Stimulated activated CD4-positive, alpha-beta T cell treated with anti-CD3 and anti-CD28 coated beads, Interleukin-4, amount 100 ng/mL, for 48 hours (primary cell): ENCODE measurements around the gene FSTL4.

Experiments
- DNase-seq, 2 donors: peaks; one replicate each; pipeline ENCODE4 v3.0.0-alpha.2; 2020; ENCODE audit warnings: low read depth in 2 of 2

The FSTL4 gene

DNA sequence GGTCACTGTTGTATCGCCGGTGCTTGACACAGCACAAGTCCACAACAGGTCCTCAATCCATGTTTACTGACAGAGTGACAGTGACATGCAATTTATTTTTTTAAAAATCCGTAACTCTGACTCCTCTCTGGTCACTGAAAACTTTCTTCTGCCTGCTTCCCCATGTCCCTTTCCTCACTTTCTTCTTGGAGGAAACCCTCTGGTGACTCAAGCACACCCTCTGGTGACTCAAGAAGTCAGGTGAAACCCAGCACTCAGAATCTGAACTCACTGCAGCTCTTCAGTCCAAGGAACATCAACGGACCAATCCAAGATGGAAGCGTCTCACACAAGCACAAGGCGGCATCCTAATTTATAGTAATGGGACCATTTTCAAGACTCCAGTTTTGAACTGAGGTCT is 245.9 kb downstream of the FSTL4 start:
- no peak for DNase-seq

- no peak for DNase-seq
Measured at GRCh38 chr5:133365738-133366137, 246.6 kb downstream of the FSTL4 start.

DNA sequence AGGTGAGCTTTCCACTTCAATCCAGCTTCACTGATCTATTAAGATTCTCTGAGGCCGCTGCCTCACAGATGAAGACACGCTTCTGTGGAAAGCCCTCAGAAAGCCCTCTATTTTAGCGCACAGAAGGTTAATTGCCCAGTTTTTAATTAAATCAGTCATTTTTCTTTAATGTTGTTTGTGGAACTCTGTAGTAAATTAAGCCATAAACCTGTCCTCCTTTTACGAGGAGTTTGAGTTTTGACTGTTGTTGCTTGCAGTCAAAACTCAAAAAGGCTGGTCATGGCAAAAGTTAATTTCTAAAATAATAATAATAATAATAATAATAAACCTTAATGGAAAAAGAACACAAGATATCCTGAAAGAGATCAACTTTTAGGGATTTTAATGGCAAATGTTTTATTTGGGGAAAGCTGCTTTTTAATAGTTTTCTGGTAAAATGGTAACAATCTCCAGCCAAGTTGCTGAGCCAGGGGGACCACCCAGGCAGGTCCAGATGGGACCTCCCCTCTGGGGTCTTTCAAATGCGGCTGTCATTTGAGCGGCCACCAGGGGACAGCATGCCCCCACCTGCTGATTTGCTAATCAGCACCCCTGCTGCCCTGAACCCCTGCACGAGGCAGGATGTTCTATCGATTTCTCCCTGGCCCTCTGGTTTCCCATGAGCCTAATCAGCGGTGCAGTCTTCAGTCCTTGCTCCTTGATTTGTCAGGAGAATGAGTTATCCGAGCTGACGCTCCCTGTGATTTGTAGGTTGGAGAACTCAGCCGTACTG is 247.2 kb downstream of the FSTL4 start:
- no peak for DNase-seq

- DNase-seq, result no peak
Measured at GRCh38 chr5:133363807-133364587, 248.3 kb downstream of the FSTL4 start.

- DNase-seq, result no peak
Measured at GRCh38 chr5:133362438-133362837, 249.9 kb downstream of the FSTL4 start.

DNA sequence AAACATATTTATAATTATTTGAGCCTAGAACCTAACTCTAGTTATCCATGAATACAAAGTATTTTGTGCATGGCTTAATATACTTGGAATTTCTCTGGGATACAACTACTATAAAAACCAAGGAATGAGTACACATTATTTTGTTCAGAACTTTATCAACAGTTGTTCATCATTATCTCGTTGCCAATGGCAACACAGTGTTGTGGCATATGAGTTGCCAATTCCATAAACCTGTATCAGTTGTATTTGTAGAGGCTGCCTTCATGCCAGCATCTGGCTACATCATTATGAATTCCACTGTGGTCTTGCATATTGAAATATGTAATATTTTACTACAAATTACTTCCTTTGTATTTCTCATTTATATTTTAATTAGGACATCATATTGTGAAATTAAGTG is 250.4 kb downstream of the FSTL4 start:
- no peak for DNase-seq

GRCh38 chr5:133360693-133361472 is 251.5 kb downstream of the FSTL4 start:
- DNase-seq, result no peak

DNA sequence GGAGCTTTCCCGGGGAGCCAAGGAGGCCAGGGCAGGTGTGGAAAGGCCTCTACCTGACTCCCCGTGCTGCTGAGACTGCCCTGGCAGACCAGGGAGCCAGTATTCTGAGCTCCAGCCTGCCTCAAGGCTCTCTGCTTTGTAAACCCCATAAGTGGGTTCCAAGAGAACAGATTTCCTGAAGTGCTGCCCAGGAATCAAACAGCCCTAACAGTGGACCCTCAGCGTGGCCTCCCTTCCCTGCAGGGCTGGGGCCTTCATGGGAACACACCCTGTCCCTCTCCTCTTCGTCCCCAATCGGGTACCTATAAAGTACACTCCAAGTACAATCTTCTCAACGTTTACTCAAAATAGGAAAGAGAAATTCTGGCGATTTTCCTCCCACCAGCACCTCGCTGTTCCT is 252.5 kb downstream of the FSTL4 start:
- no peak for DNase-seq

DNA sequence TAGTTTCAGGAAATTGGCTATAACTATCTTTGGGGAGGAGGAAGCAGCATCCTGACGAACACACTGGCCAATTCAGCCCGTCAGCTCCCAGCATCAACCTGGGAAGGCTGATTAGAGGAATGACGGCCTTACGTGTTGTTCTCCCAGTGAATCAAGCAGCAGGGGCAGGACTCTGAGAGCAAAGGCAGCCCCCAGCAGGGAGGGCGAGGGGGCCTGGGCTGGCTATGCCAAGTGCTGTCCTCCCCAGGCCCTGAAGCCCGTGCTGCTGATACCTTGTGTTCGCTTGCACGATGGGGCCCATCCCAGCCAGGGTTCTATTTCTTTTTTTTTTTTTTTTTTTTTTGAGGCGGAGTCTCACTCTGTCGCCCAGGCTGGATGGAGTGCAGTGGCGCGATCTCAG is 254.1 kb downstream of the FSTL4 start:
- no peak for DNase-seq

DNA sequence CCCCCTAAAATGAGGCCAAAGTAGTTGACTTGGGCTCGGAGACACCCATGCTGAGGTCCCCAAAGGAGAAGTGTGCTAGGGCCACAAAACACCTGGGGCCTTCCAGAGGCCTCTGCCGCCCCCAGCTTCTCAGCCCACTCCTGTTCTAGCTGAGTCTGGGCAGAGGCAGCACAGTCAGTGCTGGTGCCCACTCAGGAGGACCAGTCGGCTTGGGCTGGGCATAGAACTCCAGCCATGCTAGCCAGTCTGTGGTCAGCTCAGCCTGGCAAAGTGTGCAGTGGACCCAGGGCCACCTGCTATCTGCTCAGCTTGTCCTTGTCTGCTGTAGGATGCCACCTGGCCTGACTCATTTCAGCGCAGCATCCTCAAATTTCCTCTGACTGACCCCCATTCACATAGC is 254.6 kb downstream of the FSTL4 start:
- no peak for DNase-seq

GRCh38 chr5:133356984-133357421 is 255.3 kb downstream of the FSTL4 start:
- DNase-seq, result no peak

DNA sequence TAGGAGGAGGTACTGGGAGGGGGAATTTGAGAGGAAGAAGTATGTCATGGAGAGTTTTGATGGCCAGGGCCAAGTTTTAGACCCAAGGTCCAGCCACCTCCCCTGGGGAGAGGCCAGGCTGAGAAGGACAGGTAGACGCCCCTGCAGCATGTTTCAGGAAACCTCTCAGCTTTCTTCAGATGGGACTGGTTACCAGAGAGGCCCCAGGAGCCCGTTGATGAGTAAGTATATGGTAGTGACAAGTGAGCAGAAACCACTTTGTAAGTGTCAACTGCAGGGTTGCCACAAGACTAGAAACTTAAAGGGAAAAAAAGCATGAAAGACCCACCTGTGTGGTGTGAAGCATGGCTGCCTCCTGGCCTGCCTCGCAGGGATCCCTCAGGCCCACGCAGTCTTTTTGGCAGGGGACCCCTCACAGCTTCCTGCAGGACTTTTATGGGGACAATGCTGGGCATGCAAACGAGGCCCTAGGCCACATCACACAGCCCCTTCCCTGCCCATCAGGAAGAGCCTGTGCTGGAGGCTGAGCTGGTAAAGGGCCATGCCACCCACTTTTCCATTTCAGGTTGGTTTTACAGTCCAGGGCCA is 255.9 kb downstream of the FSTL4 start:
- no peak for DNase-seq

DNA sequence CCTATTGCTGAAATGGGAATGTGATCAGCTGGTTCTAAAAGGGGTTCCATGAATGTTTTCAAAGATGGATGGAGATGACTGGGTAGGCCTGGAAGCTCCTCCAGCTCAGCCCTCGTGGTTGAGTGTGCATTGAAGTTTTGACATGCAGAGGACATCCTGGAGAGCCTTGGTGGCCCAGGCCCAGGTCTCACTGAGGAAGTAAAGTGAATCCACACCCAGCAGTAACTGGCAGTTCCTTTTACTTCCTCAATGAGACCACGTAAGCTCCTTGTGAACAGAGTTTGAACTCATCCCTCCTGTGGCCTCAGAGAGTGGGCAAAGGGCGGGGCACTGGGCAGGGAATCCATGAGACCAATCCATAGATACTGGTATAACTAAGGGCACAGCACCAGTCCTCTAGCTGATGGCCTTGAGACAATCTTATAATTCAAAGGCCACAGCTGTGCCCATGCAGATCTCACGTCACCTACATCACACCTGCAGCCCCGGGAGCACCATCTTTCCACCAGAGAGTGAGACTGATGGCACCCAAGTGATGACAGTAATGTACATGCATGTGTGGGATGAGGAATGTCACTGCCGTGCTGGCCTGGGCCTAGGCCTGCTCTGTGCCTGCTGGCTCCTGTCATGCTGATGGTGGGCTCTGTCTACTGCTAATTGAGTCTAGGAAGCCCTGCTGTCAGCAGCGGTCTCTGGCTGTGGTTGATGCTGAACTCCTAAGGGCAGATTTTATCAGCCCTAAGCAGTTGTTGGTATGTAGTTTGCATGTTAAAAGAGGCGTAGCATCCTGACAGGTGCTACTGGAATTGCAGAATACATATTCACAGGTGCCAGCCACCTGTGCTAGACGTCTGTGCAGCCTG is 257.8 kb downstream of the FSTL4 start:
- DNase-seq, result no peak

DNA sequence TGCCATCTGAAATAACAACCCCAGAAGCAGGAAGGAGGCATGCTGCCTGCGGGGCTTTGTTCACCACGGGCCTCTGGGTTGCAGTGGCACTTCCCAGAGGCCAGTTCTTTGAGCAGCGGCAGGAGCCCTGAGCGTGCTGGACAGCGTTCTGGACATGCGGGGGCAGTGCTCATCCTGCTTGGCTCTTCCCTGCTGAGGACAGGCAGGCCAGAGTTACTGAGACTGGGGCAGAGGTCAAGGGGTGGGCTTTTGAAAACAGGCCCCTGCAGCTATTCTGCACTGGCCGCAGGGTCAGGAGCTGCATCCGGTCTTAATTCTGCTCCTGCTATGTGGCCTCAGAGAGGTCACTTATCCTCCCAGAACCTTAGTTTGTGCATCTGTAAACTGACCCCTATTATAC is 258.6 kb downstream of the FSTL4 start:
- no peak for DNase-seq

- DNase-seq, result no peak
Measured at GRCh38 chr5:133348406-133348805, 263.9 kb downstream of the FSTL4 start.

DNA sequence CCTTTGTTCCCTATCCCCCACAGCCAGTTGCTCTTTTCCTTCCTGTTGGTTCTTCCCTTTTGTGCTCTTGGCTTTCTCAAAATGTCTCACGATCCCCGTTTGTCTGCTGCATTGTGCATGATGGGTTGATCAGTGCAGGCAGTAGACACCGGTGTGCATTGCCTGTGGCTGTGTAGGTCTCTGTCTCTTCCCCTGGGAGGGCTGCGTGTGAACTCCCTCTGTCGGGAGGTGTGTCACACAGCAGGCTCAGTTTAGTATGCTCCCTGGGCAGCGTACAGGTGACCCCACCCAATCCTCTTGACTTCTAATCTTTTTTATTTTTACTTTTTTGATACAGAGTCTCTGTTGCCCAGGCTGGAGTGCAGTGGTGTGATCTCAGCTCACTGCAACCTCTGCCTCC is 265.3 kb downstream of the FSTL4 start:
- DNase-seq, result no peak

DNA sequence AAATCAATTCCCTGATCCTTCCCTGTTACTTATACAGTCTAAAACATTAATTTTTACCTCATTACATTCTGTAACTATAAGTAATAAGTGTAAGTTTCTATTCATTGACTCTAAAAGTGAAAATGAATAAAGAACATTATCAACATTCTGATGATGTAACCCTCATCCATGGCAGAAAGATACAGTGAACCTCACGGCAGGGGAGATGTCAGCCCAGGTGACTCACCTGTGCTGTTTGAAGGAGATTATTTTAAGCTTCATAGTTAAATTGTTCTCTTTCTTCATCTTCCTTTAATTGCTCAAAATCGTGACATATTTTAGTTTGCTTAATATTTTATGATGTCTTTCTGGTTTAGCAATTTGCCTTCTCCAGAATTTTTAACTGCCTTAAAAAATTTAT is 268.1 kb downstream of the FSTL4 start:
- no peak for DNase-seq

DNA sequence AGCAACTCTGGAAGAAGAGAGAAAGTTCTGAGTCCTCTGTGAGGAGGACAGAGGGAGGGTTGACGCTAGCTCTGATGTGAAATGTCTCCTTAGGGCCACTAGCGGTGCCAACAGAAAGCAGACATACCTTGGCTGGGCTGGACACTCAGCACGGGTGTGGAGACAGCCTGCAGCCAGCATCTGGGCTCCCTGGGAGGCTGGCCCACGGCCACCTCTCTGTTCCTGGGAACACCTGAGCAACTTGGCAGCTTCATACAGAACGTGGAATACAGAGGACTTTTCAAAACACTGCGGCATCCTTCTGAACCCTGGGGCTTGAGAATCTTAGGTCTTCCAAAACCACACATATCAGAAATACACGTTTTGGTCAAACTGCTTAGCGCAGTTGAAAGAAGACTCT is 269.1 kb downstream of the FSTL4 start:
- no peak for DNase-seq

GRCh38 chr5:133341915-133342710 is 270.2 kb downstream of the FSTL4 start:
- DNase-seq, result no peak

- no peak for DNase-seq
Measured at GRCh38 chr5:133341296-133341695, 271.0 kb downstream of the FSTL4 start.
